Gastrocnemius medialis (tissue), 4 donors: ENCODE results near the gene ASIC4. TPM values are rescaled to one million over a fixed set of nuclear protein-coding genes. Genes with fewer than 3 reads are reported as not detected.

Source experiments
- ATAC-seq, 2 donors: fragments of 150-250 bp; one replicate each; pipeline ENCODE4 v1.9.1; 2016
- DNase-seq, 2 donors: peaks; one replicate each; pipeline ENCODE4 v3.0.0-alpha.2; 2019
- H3K27ac ChIP-seq, 4 donors: fragments of 200-600 bp; sonication (generic); 1 replicate in 1 of 4; 2 replicates in 3 of 4; pipeline ENCODE4 v1.5.1; 2016 to 2018; ENCODE audit warnings: mild to moderate bottlenecking in 2 of 4, moderate library complexity in 1 of 4
- H3K27me3 ChIP-seq, 3 donors: fragments of 200-600 bp; sonication (generic) in 2 of 3; 1 replicate in 1 of 3; 2 replicates in 2 of 3; pipeline versions ENCODE4 v1.5.1 to v1.6.0; 2016 to 2019; ENCODE audit warnings: mild to moderate bottlenecking in 1 of 3, moderate library complexity in 1 of 3
- H3K36me3 ChIP-seq, 2 donors: fragments of 200-600 bp; sonication (generic) in 1 of 2; one replicate each; pipeline ENCODE4 v1.5.1; 2017 to 2018
- H3K4me1 ChIP-seq, 2 donors: fragments of 200-600 bp; sonication (generic) in 1 of 2; one replicate each; pipeline ENCODE4 v1.5.1; 2016 to 2017; ENCODE audit warnings: mild to moderate bottlenecking in 2 of 2
- H3K4me3 ChIP-seq, 4 donors: fragments of 200-600 bp; sonication (generic) in 3 of 4; 1 replicate in 1 of 4; 2 replicates in 3 of 4; pipeline ENCODE4 v1.5.1; 2016 to 2019; ENCODE audit warnings: mild to moderate bottlenecking in 2 of 4
- H3K9me3 ChIP-seq, 3 donors: fragments of 200-600 bp; sonication (generic) in 2 of 3; 1 replicate in 1 of 3; 2 replicates in 2 of 3; pipeline ENCODE4 v1.5.1; 2016 to 2019
- CTCF ChIP-seq, 5 experiments: fragments of 450-650 bp in 3 of 5; fragments of 200-600 bp in 2 of 5; sonication (generic) in 2 of 5; IDR thresholded peaks in 4 of 5; conservative IDR thresholded peaks in 1 of 5; 1 replicate in 4 of 5; 2 replicates in 1 of 5; pipeline ENCODE4 v1.5.1; 2016 to 2019; ENCODE audit warnings: antibody characterized with exemption in 5 of 5, mild to moderate bottlenecking in 3 of 5, moderate library complexity in 3 of 5
- POLR2A ChIP-seq, 2 donors: fragments of 450-650 bp; IDR thresholded peaks; one replicate each; pipeline ENCODE4 v1.6.1; 2017; ENCODE audit warnings: antibody characterized with exemption in 2 of 2, mild to moderate bottlenecking in 2 of 2, moderate library complexity in 2 of 2
- in situ Hi-C, 4 donors: fragments of 200-750 bp; cut with MboI; loops; one replicate each; pipeline versions ENCODE4 v1.15.0 to v1.8.0; 2017; ENCODE audit warnings: low sequenced_read_pairs in 4 of 4
- intact Hi-C: fragments of 100-400 bp; cut with DNase I; formaldehyde crosslinking; loops from one replicate; pipeline ENCODE4 v1.15.1; 2023; ENCODE audit warnings: low total_unique reads
- total RNA-seq, 4 donors: library from RNA; depleted of rRNA; stranded (reverse); fragments of >200 nt; gene quantifications; one replicate each; pipeline versions ENCODE4 v1.1.0 to v1.2.3, GENCODE V29; 2016

The ASIC4 gene
- total RNA-seq, 4 donors from 2014 or later: 0.11 TPM; not detected in 3

- intact Hi-C loops: loop anchor here (2.0 kb wide), 1 partner anchor 22 kb away; no protein-coding TSS in a partner anchor
- Histone ChIP-seq H3K4me1 (peaks cover 3 to 21% of the 10 kb centered on the region in 2 donors), H3K4me3 (peak overlapping the region; percentile 6 to 36 (median 14)), H3K9me3 (no peaks in the 10 kb centered on the region), H3K27ac (peak overlapping the region; percentile 13 to 78 (median 54)), H3K36me3 (peaks cover 0 to 58% of the 10 kb centered on the region in 2 donors), H3K27me3 (no peaks in the 10 kb centered on the region)
- in situ Hi-C loops: no loop called here
- no peak for DNase-seq
- no peak for TF ChIP-seq CTCF (IDR thresholded peaks at IDR 0.05 in 4 of 5, conservative IDR thresholded peaks at IDR 0.05 in 1 of 5)
- no peak for TF ChIP-seq POLR2A (IDR thresholded peaks at IDR 0.05)
- ATAC-seq: no peak
Observed at GRCh38 chr2:219484343-219485200, 29.7 kb upstream of the ASIC4 start.

GRCh38 chr2:219485201-219485580, 29.1 kb upstream of the ASIC4 start:
- Histone ChIP-seq H3K4me1 (peaks cover 3 to 21% of the 10 kb centered on the region in 2 donors), H3K9me3 (no peaks in the 10 kb centered on the region), H3K36me3 (peaks cover 0 to 58% of the 10 kb centered on the region in 2 donors), H3K27me3 (no peaks in the 10 kb centered on the region), H3K27ac (peak overlapping the region; percentile 13 to 78 (median 54)), H3K4me3 (no peak overlapping the region)
- in situ Hi-C loops: no loop called here
- no peak for DNase-seq
- TF ChIP-seq CTCF (IDR thresholded peaks at IDR 0.05 in 4 of 5, conservative IDR thresholded peaks at IDR 0.05 in 1 of 5): no peak
- TF ChIP-seq POLR2A (IDR thresholded peaks at IDR 0.05): no peak
- intact Hi-C loops: loop anchor here (2.0 kb wide), 1 partner anchor 22 kb away; no protein-coding TSS in a partner anchor
- ATAC-seq: no peak

GRCh38 chr2:219486380-219486959, 27.8 kb upstream of the ASIC4 start:
- Histone ChIP-seq H3K27me3 (no peaks in the 10 kb centered on the region), H3K9me3 (no peaks in the 10 kb centered on the region), H3K4me3 (no peak overlapping the region), H3K4me1 (peaks cover 3 to 21% of the 10 kb centered on the region in 2 donors), H3K27ac (peak overlapping the region in 3 of 4 donors; percentile 38 to 78 (median 39)), H3K36me3 (peaks cover 0 to 48% of the 10 kb centered on the region in 2 donors)
- DNase-seq (peak in 1 of 2 donors; percentile 79), ATAC-seq (peak in 1 of 2 donors; percentile 58)
- in situ Hi-C loops: no loop called here
- TF ChIP-seq CTCF (IDR thresholded peaks at IDR 0.05 in 4 of 5, conservative IDR thresholded peaks at IDR 0.05 in 1 of 5): no peak
- TF ChIP-seq POLR2A (IDR thresholded peaks at IDR 0.05): no peak
- intact Hi-C loops: no loop called here

GRCh38 chr2:219488149-219488843, 26.0 kb upstream of the ASIC4 start:
- intact Hi-C loops: no loop called here
- no peak overlapping the region for H3K4me3 ChIP-seq
- DNase-seq (no peak), ATAC-seq (no peak)
- no peak for TF ChIP-seq CTCF (IDR thresholded peaks at IDR 0.05 in 4 of 5, conservative IDR thresholded peaks at IDR 0.05 in 1 of 5)
- TF ChIP-seq POLR2A (IDR thresholded peaks at IDR 0.05): no peak
- H3K36me3 ChIP-seq: peaks cover 0 to 46% of the 10 kb centered on the region in 2 donors
- in situ Hi-C loops: no loop called here
- no peaks in the 10 kb centered on the region for H3K9me3 ChIP-seq
- H3K4me1 ChIP-seq: peaks cover 3 to 21% of the 10 kb centered on the region in 2 donors
- H3K27me3 ChIP-seq: no peaks in the 10 kb centered on the region
- peak overlapping the region in 1 of 4 donors; percentile 78 for H3K27ac ChIP-seq
